HL-60 (cell line): ENCODE results near the gene ZNF865.

Experiments used
- DNase-seq, 2 experiments: peaks; one replicate each; pipeline ENCODE4 v3.0.0-alpha.2; 2010 to 2020; ENCODE audit warnings: low read depth in 1 of 2, low spot score in 1 of 2
- H3K27ac ChIP-seq: fragments of 250-450 bp; sonication (Bioruptor Pico); replicated peaks from 2 replicates; pipeline ENCODE4 v1.5.1; 2020; ENCODE audit warnings: mild to moderate bottlenecking, moderate library complexity
- H3K27me3 ChIP-seq: fragments of 250-450 bp; sonication (Bioruptor Pico); 2 replicates; pipeline ENCODE4 v1.5.1; 2021; ENCODE audit warnings: mild to moderate bottlenecking, moderate library complexity; ENCODE audit not compliant: insufficient read depth, poor library complexity, severe bottlenecking
- H3K4me3 ChIP-seq: replicated peaks from 2 replicates; pipeline ENCODE4 v1.5.1; 2011; ENCODE audit warnings: mild to moderate bottlenecking, control low read depth, low read length; ENCODE audit not compliant: insufficient read depth
- CTCF ChIP-seq: IDR thresholded peaks from one replicate; pipeline ENCODE4 v1.5.1; 2011; ENCODE audit warnings: low read length, control low read depth, inconsistent platforms; ENCODE audit not compliant: insufficient read depth
- GABPA ChIP-seq: IDR thresholded peaks from 2 replicates; pipeline ENCODE4 v1.6.1; 2012; ENCODE audit warnings: low read depth
- POLR2AphosphoS5 ChIP-seq: IDR thresholded peaks from 2 replicates; pipeline ENCODE4 v1.6.1; 2012; ENCODE audit warnings: low read depth
- REST ChIP-seq: IDR thresholded peaks from 2 replicates; pipeline ENCODE4 v1.6.1; 2012; ENCODE audit warnings: low read depth; ENCODE audit not compliant: insufficient replicate concordance
- SPI1 ChIP-seq: IDR thresholded peaks from 2 replicates; pipeline ENCODE4 v1.6.1; 2012; ENCODE audit warnings: low read depth, mild to moderate bottlenecking, borderline replicate concordance

Gene ZNF865

GRCh38 chr19:55642153-55643002, 36.9 kb downstream of the ZNF865 start:
- Histone ChIP-seq H3K4me3 (peak overlapping the region; percentile 91), H3K27me3 (no peaks in the 10 kb centered on the region), H3K27ac (no peak overlapping the region)
- TF ChIP-seq CTCF (no peak), POLR2AphosphoS5 (no peak; the same call in 1 of the 2 replicates)
- DNase-seq, result no peak

GRCh38 chr19:55643003-55643886, 37.8 kb downstream of the ZNF865 start, which contains the start of gene ZNF581:
ZNF581 (plus strand) TSS chr19:55643649; CDS start chr19:55644572, 923 bp downstream.
- TF ChIP-seq POLR2AphosphoS5, result peak; percentile 79
- TF ChIP-seq REST, result no peak
- TF ChIP-seq CTCF, result no peak
- TF ChIP-seq SPI1, result no peak
- TF ChIP-seq GABPA, result peak; percentile 91
- Histone ChIP-seq H3K4me3 (peak within 1 kb of the TSS; percentile 91), H3K27me3 (no peaks in the 10 kb centered on the region), H3K27ac (peak within 1 kb of the TSS; percentile 79)
- peak in 1 of 2 experiments; percentile 80 for DNase-seq

DNA sequence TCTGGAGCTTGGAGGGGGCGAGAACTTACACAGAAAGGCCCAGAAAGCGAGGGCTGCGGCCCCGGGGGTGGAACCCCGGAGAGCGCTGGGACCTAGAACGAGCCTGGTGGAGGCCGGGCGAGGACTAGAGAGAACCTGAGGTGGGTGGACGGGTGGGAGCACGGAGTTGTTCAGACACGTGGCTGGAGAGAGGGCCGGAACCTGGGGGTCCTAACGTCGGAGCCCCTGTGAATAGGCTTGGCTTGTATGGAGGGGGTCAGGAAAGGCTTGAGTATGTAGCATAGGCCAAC, 38.4 kb downstream of the ZNF865 start:
- H3K27ac ChIP-seq, result peak overlapping the region; percentile 79
- no peak for DNase-seq
- TF ChIP-seq REST (no peak), CTCF (no peak), POLR2AphosphoS5 (no peak), SPI1 (no peak), GABPA (no peak)
- H3K27me3 ChIP-seq, result no peaks in the 10 kb centered on the region
- peak overlapping the region; percentile 91 for H3K4me3 ChIP-seq
